ENCODE data around the gene ATP10B. TPM values are rescaled to one million over a fixed set of nuclear protein-coding genes. Genes with fewer than 3 reads are reported as not detected.

ATP10B gene
- total RNA-seq, 1 experiment from 2014 or later: 0.11 TPM

DNA sequence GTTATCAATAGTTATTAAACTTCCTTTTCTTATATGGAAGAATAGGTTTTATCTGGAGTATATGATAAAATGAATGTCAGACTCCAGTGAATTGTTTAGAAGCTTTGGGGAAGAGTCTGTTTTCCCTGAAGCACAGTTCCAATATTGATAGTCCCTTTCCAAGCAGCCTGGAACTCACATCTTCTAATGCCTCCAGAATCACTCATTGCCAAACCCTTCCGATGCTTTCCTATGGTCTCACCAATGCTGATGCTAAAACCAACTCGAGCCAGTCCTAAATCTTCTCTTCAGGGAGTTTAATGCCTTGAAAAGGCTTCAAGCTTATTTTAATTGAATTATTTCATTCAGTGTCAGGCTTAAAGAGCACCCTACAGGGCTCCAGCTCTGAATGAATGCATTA lies 309.2 kb downstream of the ATP10B start (continued):
- TF ChIP-seq, protein P1, sequence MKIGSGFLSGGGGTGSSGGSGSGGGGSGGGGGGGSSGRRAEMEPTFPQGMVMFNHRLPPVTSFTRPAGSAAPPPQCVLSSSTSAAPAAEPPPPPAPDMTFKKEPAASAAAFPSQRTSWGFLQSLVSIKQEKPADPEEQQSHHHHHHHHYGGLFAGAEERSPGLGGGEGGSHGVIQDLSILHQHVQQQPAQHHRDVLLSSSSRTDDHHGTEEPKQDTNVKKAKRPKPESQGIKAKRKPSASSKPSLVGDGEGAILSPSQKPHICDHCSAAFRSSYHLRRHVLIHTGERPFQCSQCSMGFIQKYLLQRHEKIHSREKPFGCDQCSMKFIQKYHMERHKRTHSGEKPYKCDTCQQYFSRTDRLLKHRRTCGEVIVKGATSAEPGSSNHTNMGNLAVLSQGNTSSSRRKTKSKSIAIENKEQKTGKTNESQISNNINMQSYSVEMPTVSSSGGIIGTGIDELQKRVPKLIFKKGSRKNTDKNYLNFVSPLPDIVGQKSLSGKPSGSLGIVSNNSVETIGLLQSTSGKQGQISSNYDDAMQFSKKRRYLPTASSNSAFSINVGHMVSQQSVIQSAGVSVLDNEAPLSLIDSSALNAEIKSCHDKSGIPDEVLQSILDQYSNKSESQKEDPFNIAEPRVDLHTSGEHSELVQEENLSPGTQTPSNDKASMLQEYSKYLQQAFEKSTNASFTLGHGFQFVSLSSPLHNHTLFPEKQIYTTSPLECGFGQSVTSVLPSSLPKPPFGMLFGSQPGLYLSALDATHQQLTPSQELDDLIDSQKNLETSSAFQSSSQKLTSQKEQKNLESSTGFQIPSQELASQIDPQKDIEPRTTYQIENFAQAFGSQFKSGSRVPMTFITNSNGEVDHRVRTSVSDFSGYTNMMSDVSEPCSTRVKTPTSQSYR (CRISPR knock-in tag; IDR thresholded peaks at IDR 0.05): no peak

DNA sequence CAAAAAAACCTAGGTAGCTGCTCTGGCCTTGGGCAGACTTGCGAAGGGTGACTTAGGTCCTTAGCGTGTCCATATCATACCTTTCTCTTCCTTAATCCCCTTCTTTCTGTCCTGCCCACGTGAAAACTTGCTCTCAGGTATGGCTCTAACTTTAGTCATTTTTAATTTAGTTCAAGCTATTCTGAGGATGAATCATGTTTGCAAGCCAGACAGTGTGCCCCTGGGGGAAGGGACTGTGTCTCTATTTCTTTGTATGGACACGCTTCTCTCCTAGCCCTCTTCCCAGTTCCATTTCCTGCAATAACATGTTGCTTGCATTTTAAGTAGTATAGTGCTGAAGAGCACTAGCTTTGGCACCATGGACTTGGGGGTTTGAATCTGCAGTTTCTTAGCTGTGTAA lies 309.7 kb downstream of the ATP10B start:
- TF ChIP-seq ZNF317 (CRISPR knock-in tag; IDR thresholded peaks at IDR 0.05; ENCODE audit: borderline replicate concordance, low read depth): no peak
- TF ChIP-seq GRHL2 (CRISPR knock-in tag; IDR thresholded peaks at IDR 0.05; ENCODE audit: insufficient replicate concordance, severe bottlenecking): no peak
- no peak for TF ChIP-seq KAT7 (CRISPR knock-in tag; IDR thresholded peaks at IDR 0.05; ENCODE audit: borderline replicate concordance)
- TF ChIP-seq, protein P2, sequence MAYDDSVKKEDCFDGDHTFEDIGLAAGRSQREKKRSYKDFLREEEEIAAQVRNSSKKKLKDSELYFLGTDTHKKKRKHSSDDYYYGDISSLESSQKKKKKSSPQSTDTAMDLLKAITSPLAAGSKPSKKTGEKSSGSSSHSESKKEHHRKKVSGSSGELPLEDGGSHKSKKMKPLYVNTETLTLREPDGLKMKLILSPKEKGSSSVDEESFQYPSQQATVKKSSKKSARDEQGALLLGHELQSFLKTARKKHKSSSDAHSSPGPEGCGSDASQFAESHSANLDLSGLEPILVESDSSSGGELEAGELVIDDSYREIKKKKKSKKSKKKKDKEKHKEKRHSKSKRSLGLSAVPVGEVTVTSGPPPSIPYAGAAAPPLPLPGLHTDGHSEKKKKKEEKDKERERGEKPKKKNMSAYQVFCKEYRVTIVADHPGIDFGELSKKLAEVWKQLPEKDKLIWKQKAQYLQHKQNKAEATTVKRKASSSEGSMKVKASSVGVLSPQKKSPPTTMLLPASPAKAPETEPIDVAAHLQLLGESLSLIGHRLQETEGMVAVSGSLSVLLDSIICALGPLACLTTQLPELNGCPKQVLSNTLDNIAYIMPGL (CRISPR knock-in tag; IDR thresholded peaks at IDR 0.05): no peak
- no peak for TF ChIP-seq JAZF1 (CRISPR knock-in tag; IDR thresholded peaks at IDR 0.05)
- TF ChIP-seq SMAD3 (CRISPR knock-in tag; IDR thresholded peaks at IDR 0.05; ENCODE audit: borderline replicate concordance): no peak
- CTCF ChIA-PET: interaction anchor here (1.6 kb wide), 1 partner anchor 103 kb away, joined by 5 read pairs; no protein-coding TSS in a partner anchor
- H3K4me3 Mint-ChIP-seq: no peak overlapping the region
- no peaks in the 10 kb centered on the region for H3K36me3 Mint-ChIP-seq
- peaks cover 2% of the 10 kb centered on the region; the same call in 1 of the 2 replicates for H3K4me1 Mint-ChIP-seq
- no peak overlapping the region for H3K27ac Mint-ChIP-seq
- no peaks in the 10 kb centered on the region for H3K27me3 Mint-ChIP-seq (ENCODE audit: low read depth)
- no peaks in the 10 kb centered on the region for H3K9me3 Mint-ChIP-seq
- ATAC-seq (no peak), DNase-seq (ENCODE audit: low spot score) (no peak)
- POLR2A ChIA-PET: no interaction called here

DNA sequence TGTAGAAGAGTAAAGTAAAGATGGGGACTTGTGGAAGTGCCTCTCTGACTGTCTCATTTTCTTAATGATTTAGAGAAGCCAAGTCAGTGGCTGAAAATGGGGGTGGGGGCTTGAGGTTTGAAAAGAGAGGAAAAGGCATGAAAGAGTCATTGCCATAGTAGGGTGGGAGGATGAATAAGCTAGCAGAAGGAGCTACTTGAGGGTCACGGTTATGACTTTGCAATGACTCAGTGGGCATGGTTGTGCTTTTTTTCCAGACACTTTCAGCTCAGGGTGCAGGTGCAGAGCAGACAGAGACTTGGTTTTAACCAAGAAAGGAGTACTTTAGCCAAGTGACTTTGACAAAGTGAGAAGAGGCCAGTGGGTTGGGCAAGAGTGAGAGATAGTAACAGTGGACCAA lies 312.6 kb downstream of the ATP10B start:
- Mint-ChIP-seq H3K36me3 (no peaks in the 10 kb centered on the region), H3K27me3 (ENCODE audit: low read depth) (no peaks in the 10 kb centered on the region), H3K4me3 (no peak overlapping the region), H3K27ac (no peak overlapping the region), H3K4me1 (peaks cover 13% of the 10 kb centered on the region), H3K9me3 (no peaks in the 10 kb centered on the region)
- TF ChIP-seq ZNF121 (CRISPR knock-in tag; IDR thresholded peaks at IDR 0.05): no peak
- no peak for TF ChIP-seq NR3C1 (CRISPR knock-in tag; conservative IDR thresholded peaks at IDR 0.05; ENCODE audit: low read depth)
- TF ChIP-seq SMAD3 (CRISPR knock-in tag; IDR thresholded peaks at IDR 0.05; ENCODE audit: borderline replicate concordance): no peak
- TF ChIP-seq, protein P3, sequence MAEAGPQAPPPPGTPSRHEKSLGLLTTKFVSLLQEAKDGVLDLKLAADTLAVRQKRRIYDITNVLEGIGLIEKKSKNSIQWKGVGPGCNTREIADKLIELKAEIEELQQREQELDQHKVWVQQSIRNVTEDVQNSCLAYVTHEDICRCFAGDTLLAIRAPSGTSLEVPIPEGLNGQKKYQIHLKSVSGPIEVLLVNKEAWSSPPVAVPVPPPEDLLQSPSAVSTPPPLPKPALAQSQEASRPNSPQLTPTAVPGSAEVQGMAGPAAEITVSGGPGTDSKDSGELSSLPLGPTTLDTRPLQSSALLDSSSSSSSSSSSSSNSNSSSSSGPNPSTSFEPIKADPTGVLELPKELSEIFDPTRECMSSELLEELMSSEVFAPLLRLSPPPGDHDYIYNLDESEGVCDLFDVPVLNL (CRISPR knock-in tag; IDR thresholded peaks at IDR 0.05; ENCODE audit: borderline replicate concordance, low read depth): no peak
- no peak for TF ChIP-seq TEAD4 (CRISPR knock-in tag; IDR thresholded peaks at IDR 0.05)
- TF ChIP-seq TCF7 (CRISPR knock-in tag; IDR thresholded peaks at IDR 0.05; ENCODE audit: low read depth): no peak
- no peak for TF ChIP-seq ATF1 (CRISPR knock-in tag; IDR thresholded peaks at IDR 0.05)
- ATAC-seq: no peak
- CTCF ChIA-PET: no interaction called here
- DNase-seq (ENCODE audit: low spot score): no peak
- POLR2A ChIA-PET: no interaction called here

DNA sequence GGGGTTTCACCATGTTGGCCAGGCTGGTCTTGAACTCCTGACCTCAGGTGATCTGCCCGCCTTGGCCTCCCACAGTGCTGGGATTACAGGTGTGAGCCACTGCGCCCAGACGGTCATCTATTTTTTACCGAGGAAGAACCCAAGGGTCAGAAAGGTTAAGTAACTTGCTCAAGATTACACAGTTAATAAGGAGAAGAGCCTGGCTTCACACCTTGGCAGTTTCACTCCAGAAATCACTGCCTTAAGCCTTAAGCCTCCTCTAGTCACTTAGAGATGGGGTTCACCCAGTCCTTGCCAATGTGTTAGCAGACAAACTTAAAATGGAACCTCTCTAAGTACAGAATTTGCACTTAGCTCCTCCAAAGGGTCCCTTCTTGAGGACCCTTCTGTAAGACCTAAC lies 314.1 kb downstream of the ATP10B start:
- H3K4me1 Mint-ChIP-seq: peaks cover 13% of the 10 kb centered on the region
- no peak for ATAC-seq
- TF ChIP-seq RORB (CRISPR knock-in tag; IDR thresholded peaks at IDR 0.05): no peak
- TF ChIP-seq HMGA2 (CRISPR knock-in tag; IDR thresholded peaks at IDR 0.05): no peak
- TF ChIP-seq, protein P4, sequence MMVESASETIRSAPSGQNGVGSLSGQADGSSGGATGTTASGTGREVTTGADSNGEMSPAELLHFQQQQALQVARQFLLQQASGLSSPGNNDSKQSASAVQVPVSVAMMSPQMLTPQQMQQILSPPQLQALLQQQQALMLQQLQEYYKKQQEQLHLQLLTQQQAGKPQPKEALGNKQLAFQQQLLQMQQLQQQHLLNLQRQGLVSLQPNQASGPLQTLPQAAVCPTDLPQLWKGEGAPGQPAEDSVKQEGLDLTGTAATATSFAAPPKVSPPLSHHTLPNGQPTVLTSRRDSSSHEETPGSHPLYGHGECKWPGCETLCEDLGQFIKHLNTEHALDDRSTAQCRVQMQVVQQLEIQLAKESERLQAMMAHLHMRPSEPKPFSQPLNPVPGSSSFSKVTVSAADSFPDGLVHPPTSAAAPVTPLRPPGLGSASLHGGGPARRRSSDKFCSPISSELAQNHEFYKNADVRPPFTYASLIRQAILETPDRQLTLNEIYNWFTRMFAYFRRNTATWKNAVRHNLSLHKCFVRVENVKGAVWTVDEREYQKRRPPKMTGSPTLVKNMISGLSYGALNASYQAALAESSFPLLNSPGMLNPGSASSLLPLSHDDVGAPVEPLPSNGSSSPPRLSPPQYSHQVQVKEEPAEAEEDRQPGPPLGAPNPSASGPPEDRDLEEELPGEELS (CRISPR knock-in tag; IDR thresholded peaks at IDR 0.05): no peak
- TF ChIP-seq, protein P5, sequence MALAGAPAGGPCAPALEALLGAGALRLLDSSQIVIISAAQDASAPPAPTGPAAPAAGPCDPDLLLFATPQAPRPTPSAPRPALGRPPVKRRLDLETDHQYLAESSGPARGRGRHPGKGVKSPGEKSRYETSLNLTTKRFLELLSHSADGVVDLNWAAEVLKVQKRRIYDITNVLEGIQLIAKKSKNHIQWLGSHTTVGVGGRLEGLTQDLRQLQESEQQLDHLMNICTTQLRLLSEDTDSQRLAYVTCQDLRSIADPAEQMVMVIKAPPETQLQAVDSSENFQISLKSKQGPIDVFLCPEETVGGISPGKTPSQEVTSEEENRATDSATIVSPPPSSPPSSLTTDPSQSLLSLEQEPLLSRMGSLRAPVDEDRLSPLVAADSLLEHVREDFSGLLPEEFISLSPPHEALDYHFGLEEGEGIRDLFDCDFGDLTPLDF (CRISPR knock-in tag; IDR thresholded peaks at IDR 0.05): no peak
- no peak for TF ChIP-seq ELF4 (CRISPR knock-in tag; IDR thresholded peaks at IDR 0.05; ENCODE audit: low read depth)
- TF ChIP-seq, protein P6, sequence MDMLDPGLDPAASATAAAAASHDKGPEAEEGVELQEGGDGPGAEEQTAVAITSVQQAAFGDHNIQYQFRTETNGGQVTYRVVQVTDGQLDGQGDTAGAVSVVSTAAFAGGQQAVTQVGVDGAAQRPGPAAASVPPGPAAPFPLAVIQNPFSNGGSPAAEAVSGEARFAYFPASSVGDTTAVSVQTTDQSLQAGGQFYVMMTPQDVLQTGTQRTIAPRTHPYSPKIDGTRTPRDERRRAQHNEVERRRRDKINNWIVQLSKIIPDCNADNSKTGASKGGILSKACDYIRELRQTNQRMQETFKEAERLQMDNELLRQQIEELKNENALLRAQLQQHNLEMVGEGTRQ (CRISPR knock-in tag; IDR thresholded peaks at IDR 0.05): no peak
- TF ChIP-seq CREM (CRISPR knock-in tag; IDR thresholded peaks at IDR 0.05): no peak
- TF ChIP-seq CREB1 (CRISPR knock-in tag; IDR thresholded peaks at IDR 0.05): no peak

More for the DNA sequence above, 314.1 kb downstream of the ATP10B start:
- H3K27ac Mint-ChIP-seq: no peak overlapping the region
- POLR2A ChIA-PET: no interaction called here
- H3K27me3 Mint-ChIP-seq (ENCODE audit: low read depth): no peaks in the 10 kb centered on the region
- no peak overlapping the region for H3K4me3 Mint-ChIP-seq
- H3K9me3 Mint-ChIP-seq: no peaks in the 10 kb centered on the region
- DNase-seq (ENCODE audit: low spot score): no peak
- H3K36me3 Mint-ChIP-seq: no peaks in the 10 kb centered on the region
- CTCF ChIA-PET: no interaction called here

Data from WTC11 (cell line).